Loucy (cell line): ENCODE data around the gene PPOX.

Experiments used
- EZH2phosphoT487 ChIP-seq: fragments of 200-600 bp; IDR thresholded peaks from 2 replicates; pipeline ENCODE4 v1.6.1; 2018; ENCODE audit warnings: antibody characterized with exemption, mild to moderate bottlenecking, moderate library complexity, borderline replicate concordance
- TF ChIP-seq, protein P1 (sequence below): fragments of 200-600 bp; sonication (generic); conservative IDR thresholded peaks from 2 replicates; pipeline ENCODE4 v1.5.1; 2014; ENCODE audit warnings: mild to moderate bottlenecking, antibody characterized with exemption, low read length

DNA sequence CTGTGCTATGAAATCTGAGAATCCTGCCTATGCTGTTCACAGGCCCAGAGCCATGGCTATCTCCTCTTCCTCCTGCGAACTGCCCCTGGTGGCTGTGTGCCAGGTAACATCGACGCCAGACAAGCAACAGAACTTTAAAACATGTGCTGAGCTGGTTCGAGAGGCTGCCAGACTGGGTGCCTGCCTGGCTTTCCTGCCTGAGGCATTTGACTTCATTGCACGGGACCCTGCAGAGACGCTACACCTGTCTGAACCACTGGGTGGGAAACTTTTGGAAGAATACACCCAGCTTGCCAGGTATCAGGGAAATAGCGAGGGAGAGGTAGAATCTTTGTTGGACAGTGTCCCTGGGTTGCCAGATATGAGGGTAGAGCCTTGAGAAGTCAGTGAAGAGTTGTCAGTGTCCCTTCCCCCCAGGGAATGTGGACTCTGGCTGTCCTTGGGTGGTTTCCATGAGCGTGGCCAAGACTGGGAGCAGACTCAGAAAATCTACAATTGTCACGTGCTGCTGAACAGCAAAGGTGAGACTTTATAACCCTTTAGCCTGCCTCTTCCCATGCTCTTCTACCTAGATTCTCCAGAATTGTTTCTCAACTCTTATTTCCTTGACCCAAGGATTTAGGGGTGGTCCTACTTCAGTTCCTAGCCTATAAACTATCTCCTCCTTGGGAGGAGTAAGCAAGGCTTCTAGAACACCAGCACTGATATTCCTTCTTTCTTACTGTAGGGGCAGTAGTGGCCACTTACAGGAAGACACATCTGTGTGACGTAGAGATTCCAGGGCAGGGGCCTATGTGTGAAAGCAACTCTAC is 46.9 kb upstream of the PPOX start:
- TF ChIP-seq, protein P1, sequence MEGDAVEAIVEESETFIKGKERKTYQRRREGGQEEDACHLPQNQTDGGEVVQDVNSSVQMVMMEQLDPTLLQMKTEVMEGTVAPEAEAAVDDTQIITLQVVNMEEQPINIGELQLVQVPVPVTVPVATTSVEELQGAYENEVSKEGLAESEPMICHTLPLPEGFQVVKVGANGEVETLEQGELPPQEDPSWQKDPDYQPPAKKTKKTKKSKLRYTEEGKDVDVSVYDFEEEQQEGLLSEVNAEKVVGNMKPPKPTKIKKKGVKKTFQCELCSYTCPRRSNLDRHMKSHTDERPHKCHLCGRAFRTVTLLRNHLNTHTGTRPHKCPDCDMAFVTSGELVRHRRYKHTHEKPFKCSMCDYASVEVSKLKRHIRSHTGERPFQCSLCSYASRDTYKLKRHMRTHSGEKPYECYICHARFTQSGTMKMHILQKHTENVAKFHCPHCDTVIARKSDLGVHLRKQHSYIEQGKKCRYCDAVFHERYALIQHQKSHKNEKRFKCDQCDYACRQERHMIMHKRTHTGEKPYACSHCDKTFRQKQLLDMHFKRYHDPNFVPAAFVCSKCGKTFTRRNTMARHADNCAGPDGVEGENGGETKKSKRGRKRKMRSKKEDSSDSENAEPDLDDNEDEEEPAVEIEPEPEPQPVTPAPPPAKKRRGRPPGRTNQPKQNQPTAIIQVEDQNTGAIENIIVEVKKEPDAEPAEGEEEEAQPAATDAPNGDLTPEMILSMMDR, result peak; percentile 62
- TF ChIP-seq EZH2phosphoT487, result no peak
